Endothelial cell of umbilical vein (primary cell): ENCODE data around the gene GRPR. TPM values are rescaled to one million over a fixed set of nuclear protein-coding genes. Genes with fewer than 3 reads are reported as not detected.
"Not testable (repeated sequence)": the region's sequence is repeated elsewhere in the genome, so short reads cannot be mapped to it uniquely, and the experiment has no call there.

Experiments
- BruUV-seq: library from RNA; stranded (reverse); fragments of 400-500 nt; replicated peaks from 2 replicates; lab custom pipeline; 2021; lab: Mats Ljungman, UMichigan
- CTCF ChIA-PET: fragments of 300-600, 350-600 bp; sonication (Branson Sonifier 250); formaldehyde crosslinking; loops from one replicate; lab custom pipeline; 2021; ENCODE audit warnings: antibody characterized with exemption, inconsistent platforms; lab: Charles Lee
- POLR2A ChIA-PET: fragments of 300-600, 350-600 bp; sonication (Branson Sonifier 250); formaldehyde crosslinking; loops from one replicate; lab custom pipeline; 2021; ENCODE audit warnings: antibody characterized with exemption, inconsistent platforms; lab: Charles Lee
- DNase-seq: peaks from one replicate; pipeline ENCODE4 v3.0.0-alpha.2; 2011; ENCODE audit warnings: low read depth, low spot score
- FAIRE-seq: peaks from 2 replicates; lab custom pipeline; 2011; peaks lifted over from hg19 to GRCh38; lab: Jason Lieb, UNC
- H2AFZ ChIP-seq: 2 replicates; pipeline ENCODE4 v1.6.0; 2012; ENCODE audit warnings: low read depth, low read length, control low read depth, inconsistent platforms
- H3K27ac ChIP-seq: 2 replicates; pipeline ENCODE4 v1.5.1; 2011; ENCODE audit warnings: low read depth, mild to moderate bottlenecking, control low read depth, low read length, moderate library complexity; ENCODE audit not compliant: insufficient read depth
- H3K27me3 ChIP-seq, 2 experiments: 2 replicates each; pipeline versions ENCODE4 v1.6.0 to v1.6.1; 2011; ENCODE audit warnings: low read length in 2 of 2, mixed read lengths in 1 of 2; ENCODE audit not compliant: control insufficient read depth in 2 of 2, insufficient read depth in 2 of 2
- H3K36me3 ChIP-seq, 2 experiments: 2 replicates in 1 of 2; 3 replicates in 1 of 2; pipeline ENCODE4 v1.5.1; 2011; ENCODE audit warnings: low read length in 2 of 2, mild to moderate bottlenecking in 1 of 2, moderate library complexity in 1 of 2; ENCODE audit not compliant: control insufficient read depth in 2 of 2, insufficient read depth in 2 of 2; ENCODE audit errors: extremely low read depth in 1 of 2
- H3K4me1 ChIP-seq: 3 replicates; pipeline ENCODE4 v1.5.1; 2011; ENCODE audit warnings: mild to moderate bottlenecking, low read length; ENCODE audit not compliant: control insufficient read depth, insufficient read depth; ENCODE audit errors: extremely low read depth
- H3K4me2 ChIP-seq: 2 replicates; pipeline ENCODE4 v1.6.1; 2011; ENCODE audit warnings: low read length, control low read depth, mixed read lengths; ENCODE audit not compliant: insufficient read depth
- H3K4me3 ChIP-seq, 3 experiments: fragments of 200-600 bp in 1 of 3; sonication (generic), shearing (Covaris generic) in 1 of 3; replicated peaks in 1 of 3; 2 replicates each; pipeline ENCODE4 v1.5.1; 2011 to 2016; ENCODE audit warnings: control low read depth in 3 of 3, low read length in 3 of 3, mild to moderate bottlenecking in 2 of 3, inconsistent platforms in 1 of 3, low read depth in 1 of 3, moderate library complexity in 1 of 3; ENCODE audit not compliant: insufficient read depth in 1 of 3
- H3K79me2 ChIP-seq: 2 replicates; pipeline ENCODE4 v1.6.0; 2012; ENCODE audit warnings: low read length, inconsistent platforms; ENCODE audit not compliant: control insufficient read depth, insufficient read depth
- H3K9ac ChIP-seq: replicated peaks from 2 replicates; pipeline ENCODE3; 2011; ENCODE audit warnings: low read length, control low read depth; ENCODE audit not compliant: insufficient read depth; ENCODE audit errors: extremely low read depth
- H3K9me1 ChIP-seq: replicated peaks from 3 replicates; pipeline ENCODE4 v1.6.0; 2011; ENCODE audit warnings: mild to moderate bottlenecking, low read length; ENCODE audit not compliant: control insufficient read depth, insufficient read depth; ENCODE audit errors: extremely low read depth
- H3K9me3 ChIP-seq: replicated peaks from 2 replicates; pipeline ENCODE4 v1.5.1; 2012; ENCODE audit warnings: low read length, inconsistent platforms; ENCODE audit not compliant: control insufficient read depth, insufficient read depth
- H4K20me1 ChIP-seq: replicated peaks from 2 replicates; pipeline ENCODE3; 2011; ENCODE audit warnings: mild to moderate bottlenecking, low read length; ENCODE audit not compliant: control insufficient read depth, insufficient read depth; ENCODE audit errors: extremely low read depth
- EZH2 ChIP-seq: IDR thresholded peaks from 2 replicates; pipeline ENCODE4 v1.6.1; 2012; ENCODE audit warnings: borderline replicate concordance, low read depth, mild to moderate bottlenecking, moderate library complexity, low read length, inconsistent platforms; ENCODE audit not compliant: severe bottlenecking
- FOS ChIP-seq: IDR thresholded peaks from 2 replicates; pipeline ENCODE4 v1.6.1; 2011; ENCODE audit warnings: mild to moderate bottlenecking, low read length, moderate library complexity, borderline replicate concordance; ENCODE audit not compliant: insufficient read depth
- GATA2 ChIP-seq: IDR thresholded peaks from 2 replicates; pipeline ENCODE4 v1.7.0; 2011; ENCODE audit warnings: low read depth, mild to moderate bottlenecking, moderate library complexity, mixed read lengths, low read length; ENCODE audit not compliant: insufficient read length, insufficient read depth
- JUN ChIP-seq: IDR thresholded peaks from 2 replicates; pipeline ENCODE4 v1.6.1; 2011; ENCODE audit warnings: borderline replicate concordance, low read depth; ENCODE audit not compliant: insufficient read length, insufficient read depth
- MYC ChIP-seq: IDR thresholded peaks from one replicate; pipeline ENCODE4 v1.6.1; 2011; ENCODE audit warnings: mild to moderate bottlenecking, low read depth, low read length
- POLR2A ChIP-seq: IDR thresholded peaks from 2 replicates; pipeline ENCODE4 v1.6.1; 2012; ENCODE audit warnings: low read depth, mild to moderate bottlenecking, control low read depth, low read length
- POLR2AphosphoS5 ChIP-seq: IDR thresholded peaks from 2 replicates; pipeline ENCODE4 v1.6.1; 2012; ENCODE audit warnings: low read depth, mild to moderate bottlenecking, control low read depth, low read length, moderate library complexity; ENCODE audit not compliant: insufficient read depth
- dilution Hi-C: fragments of 300-500 bp; cut with MboI; formaldehyde crosslinking; loops from one replicate; pipeline ENCODE4 v1.15.0; 2019; ENCODE audit warnings: low sequenced_read_pairs; ENCODE audit not compliant: extremely low pct_ligation_motif_present
- intact Hi-C: fragments of 100-400 bp; cut with micrococcal nuclease; formaldehyde crosslinking; loops from one replicate; pipeline ENCODE4 v1.10.0; 2022
- polyA plus RNA-seq, 4 experiments: library from polyadenylated mRNA; depleted of rRNA in 3 of 4; stranded (reverse) in 3 of 4; unstranded in 1 of 4; fragments of >200 nt; gene quantifications; 2 replicates each; pipeline versions ENCODE4 v1.2.1 to v1.2.3, GENCODE V29; 2011 to 2012; ENCODE audit warnings: missing spikeins in 1 of 4
- total RNA-seq: library from RNA; stranded (reverse); gene quantifications from 2 replicates; pipeline ENCODE4 v1.2.3, GENCODE V29; 2021
- TF ChIP-seq, protein P1 (sequence below), 2 donors: IDR thresholded peaks; 1 replicate in 1 of 2; 2 replicates in 1 of 2; pipeline ENCODE4 v1.5.1; 2011; ENCODE audit warnings: low read length in 2 of 2, mild to moderate bottlenecking in 2 of 2, moderate library complexity in 2 of 2, control low read depth in 1 of 2, inconsistent platforms in 1 of 2, low read depth in 1 of 2; ENCODE audit not compliant: insufficient read depth in 1 of 2; ENCODE audit errors: extremely low read depth in 1 of 2

GRPR gene
- total and polyA plus RNA-seq, 2 donors (not counting 3 experiments of a cell fraction or from before 2014, with no cell fraction given) = 0.11 TPM; not detected in 1

DNA sequence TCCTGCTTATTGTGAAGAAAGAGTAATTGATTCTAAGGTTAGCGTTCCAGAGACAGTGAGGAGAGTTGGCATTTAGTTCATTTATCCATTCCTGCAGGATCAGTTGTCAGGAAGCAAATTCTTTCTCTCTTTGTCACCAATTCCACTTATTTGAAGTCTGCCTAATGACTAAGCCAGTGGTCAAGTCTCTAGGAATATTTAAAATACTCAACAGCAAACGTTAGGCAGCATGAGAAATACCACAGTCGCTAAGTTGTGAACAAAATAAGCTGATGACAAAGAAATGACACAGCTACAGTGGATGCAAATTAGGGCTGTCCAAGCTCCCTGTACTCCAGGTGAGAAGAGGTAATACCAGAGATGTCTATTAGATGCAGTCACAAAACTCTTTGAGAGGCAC, 37.4 kb downstream of the GRPR start:
- CTCF ChIA-PET = interaction anchor here (1.0 kb wide), 1 partner anchor 28 kb away, joined by 3 read pairs; no protein-coding TSS in a partner anchor
- FAIRE-seq = peak; percentile 82

DNA sequence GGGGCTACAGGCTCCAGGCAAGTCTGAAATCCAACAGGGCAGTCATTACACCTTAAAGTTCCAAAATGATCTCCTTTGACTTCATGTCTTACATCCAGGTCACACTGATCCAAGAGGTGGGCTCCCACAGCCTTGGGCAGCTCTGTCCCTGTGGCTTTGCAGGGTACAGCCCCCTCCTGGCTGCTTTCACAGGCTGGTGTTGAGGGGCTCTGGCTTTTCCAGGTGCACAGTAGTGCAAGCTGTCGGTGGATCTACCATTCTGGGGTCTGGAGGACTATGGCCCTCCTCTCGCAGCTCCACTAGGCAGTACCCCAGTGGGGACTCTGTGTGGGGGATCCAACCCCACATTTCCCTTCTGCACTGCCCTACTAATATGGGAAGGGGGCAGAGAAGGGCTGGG, 37.8 kb downstream of the GRPR start:
- H3K4me3 ChIP-seq, H4K20me1 ChIP-seq, H2AFZ ChIP-seq, intact Hi-C loops, H3K36me3 ChIP-seq, H3K27me3 ChIP-seq, DNase-seq, H3K4me2 ChIP-seq, BruUV-seq, H3K79me2 ChIP-seq, POLR2A ChIA-PET, H3K27ac ChIP-seq, H3K9ac ChIP-seq, dilution Hi-C loops, FAIRE-seq, H3K4me1 ChIP-seq, H3K9me3 ChIP-seq, H3K9me1 ChIP-seq: not testable (repeated sequence)
- CTCF ChIA-PET = interaction anchor here (1.0 kb wide), 1 partner anchor 28 kb away, joined by 3 read pairs; no protein-coding TSS in a partner anchor

More for the DNA sequence above, 37.4 kb downstream of the GRPR start:
- no peak overlapping the region for H3K9ac ChIP-seq
- H4K20me1 ChIP-seq = no peaks in the 10 kb centered on the region
- H3K9me3 ChIP-seq = no peaks in the 10 kb centered on the region
- dilution Hi-C loops (no loop called here), intact Hi-C loops (no loop called here)
- H3K4me3 ChIP-seq = no peak overlapping the region
- POLR2A ChIA-PET = no interaction called here
- H3K79me2 ChIP-seq = no peaks in the 10 kb centered on the region
- peak; percentile 1 for DNase-seq
- no peak overlapping the region for H3K4me2 ChIP-seq
- BruUV-seq = no TSS peak
- H3K36me3 ChIP-seq = no peaks in the 10 kb centered on the region
- TF ChIP-seq JUN = no peak
- no peak for TF ChIP-seq GATA2
- TF ChIP-seq MYC = no peak
- peak; percentile 44 for TF ChIP-seq FOS
- no peak for TF ChIP-seq EZH2
- TF ChIP-seq POLR2A = no peak
- no peak for TF ChIP-seq POLR2AphosphoS5
- TF ChIP-seq, protein P1, sequence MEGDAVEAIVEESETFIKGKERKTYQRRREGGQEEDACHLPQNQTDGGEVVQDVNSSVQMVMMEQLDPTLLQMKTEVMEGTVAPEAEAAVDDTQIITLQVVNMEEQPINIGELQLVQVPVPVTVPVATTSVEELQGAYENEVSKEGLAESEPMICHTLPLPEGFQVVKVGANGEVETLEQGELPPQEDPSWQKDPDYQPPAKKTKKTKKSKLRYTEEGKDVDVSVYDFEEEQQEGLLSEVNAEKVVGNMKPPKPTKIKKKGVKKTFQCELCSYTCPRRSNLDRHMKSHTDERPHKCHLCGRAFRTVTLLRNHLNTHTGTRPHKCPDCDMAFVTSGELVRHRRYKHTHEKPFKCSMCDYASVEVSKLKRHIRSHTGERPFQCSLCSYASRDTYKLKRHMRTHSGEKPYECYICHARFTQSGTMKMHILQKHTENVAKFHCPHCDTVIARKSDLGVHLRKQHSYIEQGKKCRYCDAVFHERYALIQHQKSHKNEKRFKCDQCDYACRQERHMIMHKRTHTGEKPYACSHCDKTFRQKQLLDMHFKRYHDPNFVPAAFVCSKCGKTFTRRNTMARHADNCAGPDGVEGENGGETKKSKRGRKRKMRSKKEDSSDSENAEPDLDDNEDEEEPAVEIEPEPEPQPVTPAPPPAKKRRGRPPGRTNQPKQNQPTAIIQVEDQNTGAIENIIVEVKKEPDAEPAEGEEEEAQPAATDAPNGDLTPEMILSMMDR (IDR thresholded peaks at IDR 0.05; ENCODE audit: extremely low read depth in 1 of 2, insufficient read depth in 1 of 2, low read depth in 1 of 2, low read length in 2 of 2) = no peak
- H3K27ac ChIP-seq = no peak overlapping the region
- no peak overlapping the region for H2AFZ ChIP-seq
- no peaks in the 10 kb centered on the region for H3K4me1 ChIP-seq
- H3K9me1 ChIP-seq = no peaks in the 10 kb centered on the region
- H3K27me3 ChIP-seq = no peaks in the 10 kb centered on the region
